Panc1 (cell line): ENCODE data around the gene RBM19. TPM values are rescaled to one million over a fixed set of nuclear protein-coding genes. Genes with fewer than 3 reads are reported as not detected.

Experiments used
- ATAC-seq: fragments of 200-7000 bp; cut with Tn5 transposase; 2 replicates; pipeline ENCODE4 v1.9.1; 2020; ENCODE audit warnings: mild to moderate bottlenecking, moderate library complexity
- BruUV-seq: library from RNA; stranded (reverse); fragments of 400-500 nt; replicated peaks from 2 replicates; lab custom pipeline; 2021; lab: Mats Ljungman, UMichigan
- CTCF ChIA-PET: fragments of 300-600 bp; sonication (Branson Sonifier 250); formaldehyde crosslinking; loops from one replicate; lab custom pipeline; 2022; ENCODE audit warnings: antibody characterized with exemption; lab: Charles Lee
- POLR2A ChIA-PET: fragments of 300-600 bp; sonication (Branson Sonifier 250); formaldehyde crosslinking; loops from one replicate; lab custom pipeline; 2022; ENCODE audit warnings: antibody characterized with exemption; lab: Charles Lee
- DNase-seq: peaks from one replicate; pipeline ENCODE4 v3.0.0-alpha.2; 2010; ENCODE audit warnings: low read depth, low spot score
- H3K27ac ChIP-seq: 2 replicates; pipeline ENCODE4 v1.5.1; 2011; ENCODE audit warnings: mild to moderate bottlenecking, low read length, inconsistent platforms
- H3K27me3 ChIP-seq: fragments of 200-500 bp; sonication (Bioruptor generic); 2 replicates; pipeline ENCODE4 v1.6.0; 2014; ENCODE audit warnings: low read length, inconsistent platforms; ENCODE audit not compliant: control insufficient read depth, insufficient read depth
- H3K36me3 ChIP-seq: fragments of 200-500 bp; sonication (Bioruptor generic); 2 replicates; pipeline ENCODE4 v1.5.1; 2014; ENCODE audit warnings: inconsistent platforms, mild to moderate bottlenecking, low read length, moderate library complexity; ENCODE audit not compliant: control insufficient read depth, insufficient read depth
- H3K4me1 ChIP-seq: 2 replicates; pipeline ENCODE4 v1.5.1; 2011; ENCODE audit warnings: inconsistent platforms, mild to moderate bottlenecking, low read length, moderate library complexity; ENCODE audit not compliant: control insufficient read depth, insufficient read depth
- H3K4me3 ChIP-seq, 2 experiments: 2 replicates each; pipeline ENCODE4 v1.5.1; 2011 to 2012; ENCODE audit warnings: low read depth in 2 of 2, low read length in 2 of 2, mild to moderate bottlenecking in 2 of 2, inconsistent platforms in 1 of 2, moderate library complexity in 1 of 2
- H3K9me3 ChIP-seq: fragments of 200-500 bp; sonication (Bioruptor generic); 2 replicates; pipeline ENCODE4 v1.5.1; 2014; ENCODE audit warnings: low read depth, mild to moderate bottlenecking, inconsistent platforms, low read length, moderate library complexity; ENCODE audit not compliant: control insufficient read depth, insufficient read depth
- POLR2AphosphoS5 ChIP-seq: IDR thresholded peaks from 2 replicates; pipeline ENCODE4 v1.6.1; 2012; ENCODE audit warnings: mild to moderate bottlenecking, low read depth, low read length, moderate library complexity
- SIN3A ChIP-seq: IDR thresholded peaks from 2 replicates; pipeline ENCODE4 v1.6.1; 2012; ENCODE audit warnings: low read depth, mild to moderate bottlenecking, low read length, moderate library complexity, borderline replicate concordance; ENCODE audit not compliant: insufficient read depth
- TCF7L2 ChIP-seq: IDR thresholded peaks from 2 replicates; pipeline ENCODE4 v1.6.1; 2011; ENCODE audit warnings: mild to moderate bottlenecking, low read depth, low read length, inconsistent platforms
- in situ Hi-C: cut with HindIII; loops from 2 replicates; pipeline ENCODE4 v1.10.0; 2016; ENCODE audit warnings: low sequenced_read_pairs, low pct_unique_long_range_greater_than_20kb
- intact Hi-C: fragments of 100-400 bp; cut with micrococcal nuclease; formaldehyde crosslinking; loops from one replicate; pipeline ENCODE4 v1.10.0; 2022; ENCODE audit not compliant: unreplicated experiment
- total RNA-seq: library from RNA; stranded (reverse); gene quantifications from one replicate; pipeline ENCODE4 v1.2.1, GENCODE V29; 2021; ENCODE audit not compliant: unreplicated experiment
- TF ChIP-seq, protein P1 (sequence below), 2 experiments: IDR thresholded peaks; 2 replicates each; pipeline ENCODE4 v1.6.1; 2011 to 2012; ENCODE audit warnings: low read depth in 2 of 2, control low read depth in 1 of 2, low read length in 1 of 2, mild to moderate bottlenecking in 1 of 2, moderate library complexity in 1 of 2; ENCODE audit not compliant: insufficient read depth in 1 of 2
- TF ChIP-seq, protein P2 (sequence below): fragments of 450-650 bp; IDR thresholded peaks from 2 replicates; pipeline ENCODE4 v1.5.1; 2017; ENCODE audit warnings: mild to moderate bottlenecking

The RBM19 gene
- total RNA-seq, 1 experiment from 2014 or later = 44.8 TPM

DNA sequence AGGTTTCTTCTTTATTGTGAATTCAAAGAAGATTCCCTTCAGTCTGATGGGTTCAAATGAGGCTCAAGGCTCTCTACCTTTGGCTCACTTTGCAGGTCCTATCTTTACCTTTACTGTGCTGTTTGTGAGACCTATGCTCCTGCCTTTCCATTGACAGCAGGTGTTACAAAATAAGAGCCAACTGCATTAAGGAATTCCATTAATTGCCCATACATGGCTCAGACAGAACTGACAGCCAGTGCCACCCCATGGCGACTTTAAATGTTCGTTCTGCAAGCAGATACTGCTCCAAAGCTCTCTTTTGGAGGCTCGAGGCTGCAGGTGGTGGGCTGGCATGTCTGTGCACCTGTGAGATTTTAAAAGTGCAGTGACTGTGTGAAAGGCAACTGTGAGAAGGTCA, 44.7 kb downstream of the RBM19 start:
- no TSS peak for BruUV-seq
- Histone ChIP-seq H3K4me1 (no peaks in the 10 kb centered on the region), H3K4me3 (no peak overlapping the region), H3K27me3 (no peaks in the 10 kb centered on the region), H3K9me3 (no peaks in the 10 kb centered on the region), H3K36me3 (peaks cover 2% of the 10 kb centered on the region), H3K27ac (no peak overlapping the region)
- no peak for TF ChIP-seq TCF7L2
- TF ChIP-seq, protein P1, sequence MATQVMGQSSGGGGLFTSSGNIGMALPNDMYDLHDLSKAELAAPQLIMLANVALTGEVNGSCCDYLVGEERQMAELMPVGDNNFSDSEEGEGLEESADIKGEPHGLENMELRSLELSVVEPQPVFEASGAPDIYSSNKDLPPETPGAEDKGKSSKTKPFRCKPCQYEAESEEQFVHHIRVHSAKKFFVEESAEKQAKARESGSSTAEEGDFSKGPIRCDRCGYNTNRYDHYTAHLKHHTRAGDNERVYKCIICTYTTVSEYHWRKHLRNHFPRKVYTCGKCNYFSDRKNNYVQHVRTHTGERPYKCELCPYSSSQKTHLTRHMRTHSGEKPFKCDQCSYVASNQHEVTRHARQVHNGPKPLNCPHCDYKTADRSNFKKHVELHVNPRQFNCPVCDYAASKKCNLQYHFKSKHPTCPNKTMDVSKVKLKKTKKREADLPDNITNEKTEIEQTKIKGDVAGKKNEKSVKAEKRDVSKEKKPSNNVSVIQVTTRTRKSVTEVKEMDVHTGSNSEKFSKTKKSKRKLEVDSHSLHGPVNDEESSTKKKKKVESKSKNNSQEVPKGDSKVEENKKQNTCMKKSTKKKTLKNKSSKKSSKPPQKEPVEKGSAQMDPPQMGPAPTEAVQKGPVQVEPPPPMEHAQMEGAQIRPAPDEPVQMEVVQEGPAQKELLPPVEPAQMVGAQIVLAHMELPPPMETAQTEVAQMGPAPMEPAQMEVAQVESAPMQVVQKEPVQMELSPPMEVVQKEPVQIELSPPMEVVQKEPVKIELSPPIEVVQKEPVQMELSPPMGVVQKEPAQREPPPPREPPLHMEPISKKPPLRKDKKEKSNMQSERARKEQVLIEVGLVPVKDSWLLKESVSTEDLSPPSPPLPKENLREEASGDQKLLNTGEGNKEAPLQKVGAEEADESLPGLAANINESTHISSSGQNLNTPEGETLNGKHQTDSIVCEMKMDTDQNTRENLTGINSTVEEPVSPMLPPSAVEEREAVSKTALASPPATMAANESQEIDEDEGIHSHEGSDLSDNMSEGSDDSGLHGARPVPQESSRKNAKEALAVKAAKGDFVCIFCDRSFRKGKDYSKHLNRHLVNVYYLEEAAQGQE (IDR thresholded peaks at IDR 0.05; ENCODE audit: insufficient read depth in 1 of 2, low read depth in 2 of 2, low read length in 1 of 2) = no peak
- POLR2A ChIA-PET = no interaction called here
- in situ Hi-C loops (no loop called here), intact Hi-C loops (no loop called here)
- no peak for ATAC-seq
- DNase-seq = no peak
- CTCF ChIA-PET = no interaction called here

DNA sequence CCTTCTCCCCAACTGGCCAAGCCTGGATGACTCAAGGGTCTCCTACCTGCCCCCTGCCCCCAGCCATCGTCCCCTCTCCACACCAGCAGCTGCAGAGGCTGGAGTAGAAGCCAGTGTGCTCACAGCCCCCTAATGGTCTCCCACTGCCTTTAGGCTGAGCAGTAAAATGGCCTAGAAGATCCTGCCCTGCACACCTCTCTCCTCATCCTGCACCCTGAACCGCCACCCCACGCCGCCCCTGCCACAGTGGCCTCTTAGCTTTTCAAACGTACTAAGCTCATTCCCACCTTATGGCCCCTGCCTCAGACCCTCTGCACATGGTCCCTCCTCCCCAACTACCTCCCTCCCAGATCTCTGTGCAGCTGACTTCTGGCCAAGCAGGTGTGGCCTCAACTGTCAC, 46.3 kb downstream of the RBM19 start:
- DNase-seq (no peak), ATAC-seq (no peak)
- ChIA-PET CTCF (no interaction called here), POLR2A (no interaction called here)
- no TSS peak for BruUV-seq
- in situ Hi-C loops = no loop called here
- intact Hi-C loops = no loop called here
- no peaks in the 10 kb centered on the region for H3K4me1 ChIP-seq
- TF ChIP-seq SIN3A = no peak
- TF ChIP-seq, protein P1 (IDR thresholded peaks at IDR 0.05; ENCODE audit: insufficient read depth in 1 of 2, low read depth in 2 of 2, low read length in 1 of 2) = no peak
- TF ChIP-seq POLR2AphosphoS5 = no peak
- TF ChIP-seq TCF7L2 = no peak
- TF ChIP-seq, protein P2, sequence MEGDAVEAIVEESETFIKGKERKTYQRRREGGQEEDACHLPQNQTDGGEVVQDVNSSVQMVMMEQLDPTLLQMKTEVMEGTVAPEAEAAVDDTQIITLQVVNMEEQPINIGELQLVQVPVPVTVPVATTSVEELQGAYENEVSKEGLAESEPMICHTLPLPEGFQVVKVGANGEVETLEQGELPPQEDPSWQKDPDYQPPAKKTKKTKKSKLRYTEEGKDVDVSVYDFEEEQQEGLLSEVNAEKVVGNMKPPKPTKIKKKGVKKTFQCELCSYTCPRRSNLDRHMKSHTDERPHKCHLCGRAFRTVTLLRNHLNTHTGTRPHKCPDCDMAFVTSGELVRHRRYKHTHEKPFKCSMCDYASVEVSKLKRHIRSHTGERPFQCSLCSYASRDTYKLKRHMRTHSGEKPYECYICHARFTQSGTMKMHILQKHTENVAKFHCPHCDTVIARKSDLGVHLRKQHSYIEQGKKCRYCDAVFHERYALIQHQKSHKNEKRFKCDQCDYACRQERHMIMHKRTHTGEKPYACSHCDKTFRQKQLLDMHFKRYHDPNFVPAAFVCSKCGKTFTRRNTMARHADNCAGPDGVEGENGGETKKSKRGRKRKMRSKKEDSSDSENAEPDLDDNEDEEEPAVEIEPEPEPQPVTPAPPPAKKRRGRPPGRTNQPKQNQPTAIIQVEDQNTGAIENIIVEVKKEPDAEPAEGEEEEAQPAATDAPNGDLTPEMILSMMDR = no peak
- no peaks in the 10 kb centered on the region for H3K27me3 ChIP-seq
- no peak overlapping the region for H3K4me3 ChIP-seq
- H3K36me3 ChIP-seq = peaks cover 2% of the 10 kb centered on the region
- H3K27ac ChIP-seq = no peak overlapping the region
- no peaks in the 10 kb centered on the region for H3K9me3 ChIP-seq
